Kidney tubule cell (primary cell): ENCODE results near the gene CELA3B.
"Not testable (repeated sequence)": the region's sequence is repeated elsewhere in the genome, so short reads cannot be mapped to it uniquely, and the experiment has no call there.

ENCODE experiments used
- DNase-seq: peaks from one replicate; pipeline ENCODE4 v3.0.0-alpha.2; 2018; ENCODE audit warnings: low spot score

Gene CELA3B

GRCh38 chr1:21976703-21977239 lies at the start of gene CELA3B:
Gene CELA3B, plus strand, starts transcription at chr1:21977022. Its CDS starts 18 bp downstream, at chr1:21977040.
- not testable (repeated sequence) for DNase-seq

- DNase-seq: peak; percentile 67
These were observed 49.1 kb upstream of the CELA3B start for GRCh38 chr1:21927533-21928237.

- DNase-seq: no peak
These were observed 46.7 kb upstream of the CELA3B start for GRCh38 chr1:21930080-21930571.

GRCh38 chr1:21930629-21931170 lies 46.1 kb upstream of the CELA3B start:
- no peak for DNase-seq

- peak; percentile 94 for DNase-seq
These were observed 45.4 kb upstream of the CELA3B start for GRCh38 chr1:21931171-21932093.

GRCh38 chr1:21932127-21932526 lies 44.7 kb upstream of the CELA3B start:
- DNase-seq: no peak

GRCh38 chr1:21933397-21934248 lies 43.2 kb upstream of the CELA3B start:
- peak; percentile 93 for DNase-seq

- peak; percentile 83 for DNase-seq
These were observed 41.4 kb upstream of the CELA3B start for GRCh38 chr1:21935393-21935804.

GRCh38 chr1:21935891-21936365 lies 40.9 kb upstream of the CELA3B start:
- peak; percentile 85 for DNase-seq

- DNase-seq: no peak
These were observed 40.3 kb upstream of the CELA3B start for GRCh38 chr1:21936366-21937031.

- no peak for DNase-seq
These were observed 39.8 kb upstream of the CELA3B start, which contains the start of gene HSPG2 for GRCh38 chr1:21937034-21937371. Gene HSPG2, minus strand, starts transcription at chr1:21937310. Its CDS starts 93 bp downstream, at chr1:21937217.

GRCh38 chr1:21937372-21938121 lies 39.3 kb upstream of the CELA3B start:
- peak; percentile 85 for DNase-seq

GRCh38 chr1:21938732-21939538 lies 37.9 kb upstream of the CELA3B start:
- DNase-seq: peak; percentile 50

GRCh38 chr1:21939650-21940374 lies 37.0 kb upstream of the CELA3B start:
- peak; percentile 99 for DNase-seq

- no peak for DNase-seq
These were observed 36.3 kb upstream of the CELA3B start for GRCh38 chr1:21940492-21940891.

- DNase-seq: no peak
These were observed 35.5 kb upstream of the CELA3B start for GRCh38 chr1:21941370-21941769.

- DNase-seq: no peak
These were observed 34.4 kb upstream of the CELA3B start for GRCh38 chr1:21942464-21942863.

GRCh38 chr1:21942959-21943640 lies 33.7 kb upstream of the CELA3B start:
- not testable (repeated sequence) for DNase-seq
